GM19099 (cell line): ENCODE results near the gene ADGRE2.
"Not testable (repeated sequence)": the region's sequence is repeated elsewhere in the genome, so short reads cannot be mapped to it uniquely, and the experiment has no call there.

ENCODE experiments used
- POLR2A ChIP-seq: IDR thresholded peaks from 3 replicates; pipeline ENCODE4 v1.6.1; 2011; ENCODE audit warnings: low read depth; ENCODE audit not compliant: insufficient read length; ENCODE audit errors: extremely low read depth

The ADGRE2 gene

GRCh38 chr19:14778110-14778845 is at the start of gene ADGRE2:
Gene ADGRE2 (minus strand): TSS chr19:14778560. CDS start chr19:14776756, 1,804 bp downstream.
- not testable (repeated sequence) for TF ChIP-seq POLR2A

- no peak for TF ChIP-seq POLR2A
Observed at GRCh38 chr19:14826006-14826405, 47.6 kb upstream of the ADGRE2 start.

- no peak for TF ChIP-seq POLR2A
Observed at GRCh38 chr19:14821937-14822336, 43.6 kb upstream of the ADGRE2 start.

- no peak for TF ChIP-seq POLR2A
Observed at GRCh38 chr19:14818588-14818987, 40.2 kb upstream of the ADGRE2 start.

- TF ChIP-seq POLR2A = no peak
Observed at GRCh38 chr19:14817052-14817451, 38.7 kb upstream of the ADGRE2 start.

- no peak for TF ChIP-seq POLR2A
Observed at GRCh38 chr19:14814982-14815652, 36.8 kb upstream of the ADGRE2 start.

- TF ChIP-seq POLR2A = no peak
Observed at GRCh38 chr19:14809272-14810057, 31.1 kb upstream of the ADGRE2 start.

- TF ChIP-seq POLR2A = no peak
Observed at GRCh38 chr19:14804765-14805164, 26.4 kb upstream of the ADGRE2 start.

GRCh38 chr19:14798760-14799159 is 20.4 kb upstream of the ADGRE2 start:
- no peak for TF ChIP-seq POLR2A

GRCh38 chr19:14796021-14796420 is 17.7 kb upstream of the ADGRE2 start:
- no peak for TF ChIP-seq POLR2A

- no peak for TF ChIP-seq POLR2A
Observed at GRCh38 chr19:14795078-14795721, 16.8 kb upstream of the ADGRE2 start.

- TF ChIP-seq POLR2A = no peak
Observed at GRCh38 chr19:14786421-14786851, 8.1 kb upstream of the ADGRE2 start.

GRCh38 chr19:14782626-14783409 is 4.5 kb upstream of the ADGRE2 start:
- no peak for TF ChIP-seq POLR2A

GRCh38 chr19:14779151-14779550 is 791 bp upstream of the ADGRE2 start:
- TF ChIP-seq POLR2A = no peak
